ENCODE measurements around the gene FAM228B.

DNA sequence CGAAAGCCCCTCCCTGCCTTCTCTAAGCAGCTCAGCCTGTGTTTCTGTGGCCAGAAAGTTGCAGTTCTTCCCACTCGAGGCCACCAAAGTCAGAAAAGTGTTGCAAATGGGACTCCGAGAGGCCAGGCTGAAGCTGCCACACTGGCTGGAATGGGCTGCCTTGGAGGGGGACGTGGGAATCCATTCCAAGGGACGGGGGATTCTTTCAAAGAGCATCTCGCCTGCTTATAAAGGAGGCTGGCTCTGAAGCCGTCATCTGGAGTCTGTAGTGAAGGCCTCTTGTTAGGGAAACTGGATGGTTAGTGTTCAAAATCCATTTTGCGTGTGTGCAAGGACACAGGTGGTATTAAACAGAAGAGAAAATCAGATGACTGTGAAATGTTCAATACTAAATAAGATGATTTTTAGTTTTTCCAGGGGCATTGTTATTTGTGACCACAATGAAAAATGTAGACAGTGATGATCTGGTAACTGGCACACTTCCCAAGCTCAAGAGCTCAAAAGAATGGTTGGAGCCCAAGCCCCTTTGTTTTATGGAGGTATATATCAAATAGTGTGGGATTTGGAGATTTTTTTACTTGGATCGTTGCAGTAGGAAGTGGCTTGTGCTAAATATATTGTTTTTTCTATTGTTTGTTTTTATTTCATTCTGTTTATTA lies 782 bp downstream of the FAM228B start:
- no peak for TF ChIP-seq CTCF (IDR thresholded peaks at IDR 0.05; ENCODE audit: insufficient read depth, low read length)
- TF ChIP-seq POLR2AphosphoS5 (IDR thresholded peaks at IDR 0.05; ENCODE audit: low read depth), result no peak
- TF ChIP-seq, protein P1, sequence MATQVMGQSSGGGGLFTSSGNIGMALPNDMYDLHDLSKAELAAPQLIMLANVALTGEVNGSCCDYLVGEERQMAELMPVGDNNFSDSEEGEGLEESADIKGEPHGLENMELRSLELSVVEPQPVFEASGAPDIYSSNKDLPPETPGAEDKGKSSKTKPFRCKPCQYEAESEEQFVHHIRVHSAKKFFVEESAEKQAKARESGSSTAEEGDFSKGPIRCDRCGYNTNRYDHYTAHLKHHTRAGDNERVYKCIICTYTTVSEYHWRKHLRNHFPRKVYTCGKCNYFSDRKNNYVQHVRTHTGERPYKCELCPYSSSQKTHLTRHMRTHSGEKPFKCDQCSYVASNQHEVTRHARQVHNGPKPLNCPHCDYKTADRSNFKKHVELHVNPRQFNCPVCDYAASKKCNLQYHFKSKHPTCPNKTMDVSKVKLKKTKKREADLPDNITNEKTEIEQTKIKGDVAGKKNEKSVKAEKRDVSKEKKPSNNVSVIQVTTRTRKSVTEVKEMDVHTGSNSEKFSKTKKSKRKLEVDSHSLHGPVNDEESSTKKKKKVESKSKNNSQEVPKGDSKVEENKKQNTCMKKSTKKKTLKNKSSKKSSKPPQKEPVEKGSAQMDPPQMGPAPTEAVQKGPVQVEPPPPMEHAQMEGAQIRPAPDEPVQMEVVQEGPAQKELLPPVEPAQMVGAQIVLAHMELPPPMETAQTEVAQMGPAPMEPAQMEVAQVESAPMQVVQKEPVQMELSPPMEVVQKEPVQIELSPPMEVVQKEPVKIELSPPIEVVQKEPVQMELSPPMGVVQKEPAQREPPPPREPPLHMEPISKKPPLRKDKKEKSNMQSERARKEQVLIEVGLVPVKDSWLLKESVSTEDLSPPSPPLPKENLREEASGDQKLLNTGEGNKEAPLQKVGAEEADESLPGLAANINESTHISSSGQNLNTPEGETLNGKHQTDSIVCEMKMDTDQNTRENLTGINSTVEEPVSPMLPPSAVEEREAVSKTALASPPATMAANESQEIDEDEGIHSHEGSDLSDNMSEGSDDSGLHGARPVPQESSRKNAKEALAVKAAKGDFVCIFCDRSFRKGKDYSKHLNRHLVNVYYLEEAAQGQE (IDR thresholded peaks at IDR 0.05; ENCODE audit: insufficient replicate concordance, low read depth), result no peak
- no peak for TF ChIP-seq SPI1 (IDR thresholded peaks at IDR 0.05; ENCODE audit: borderline replicate concordance, low read depth)
- no peak for TF ChIP-seq GABPA (IDR thresholded peaks at IDR 0.05; ENCODE audit: low read depth)

Data from HL-60 (cell line).